Gastroesophageal sphincter (tissue), 3 donors: Measurements from ENCODE around the gene SETD1B.

Source experiments
- CTCF ChIP-seq, 4 experiments: fragments of 200-600 bp in 2 of 4; fragments of 450-650 bp in 2 of 4; sonication (generic) in 1 of 4; IDR thresholded peaks; one replicate each; pipeline ENCODE4 v1.5.1; 2017 to 2019; ENCODE audit warnings: antibody characterized with exemption in 4 of 4, mild to moderate bottlenecking in 2 of 4, moderate library complexity in 2 of 4
- EP300 ChIP-seq: sonication (generic); formaldehyde crosslinking; IDR thresholded peaks from one replicate; pipeline ENCODE4 v1.6.1; 2017; ENCODE audit warnings: antibody characterized with exemption, mild to moderate bottlenecking
- POLR2A ChIP-seq, 2 donors: fragments of 450-650 bp; IDR thresholded peaks; one replicate each; pipeline ENCODE4 v1.6.1; 2017; ENCODE audit warnings: antibody characterized with exemption in 2 of 2, mild to moderate bottlenecking in 2 of 2, moderate library complexity in 1 of 2
- POLR2AphosphoS5 ChIP-seq: sonication (generic); formaldehyde crosslinking; IDR thresholded peaks from one replicate; pipeline ENCODE4 v1.6.1; 2017; ENCODE audit warnings: antibody characterized with exemption

- no peak for TF ChIP-seq CTCF (IDR thresholded peaks at IDR 0.05)
- no peak for TF ChIP-seq POLR2A (IDR thresholded peaks at IDR 0.05)
- no peak for TF ChIP-seq EP300
- no peak for TF ChIP-seq POLR2AphosphoS5
These were observed 33.4 kb upstream of the SETD1B start for GRCh38 chr12:121770388-121770787.
